ENCODE data around the gene GAGE13. TPM values are rescaled to one million over a fixed set of nuclear protein-coding genes. Genes with fewer than 3 reads are reported as not detected.
A peak's percentile ranks its signal among the peaks of the same experiment; 100 is the strongest.

GAGE13 gene
- total and polyA plus RNA-seq, 9 of the 15 experiments (the other 6 are each of a cell fraction or from before 2014, with no cell fraction given), result 31.6 to 506 (median 154) TPM

GRCh38 chrX:49282647-49283011 lies 48.8 kb upstream of the GAGE13 start (continued):
- TF ChIP-seq PRDM10 (IDR thresholded peaks at IDR 0.05; ENCODE audit: partially characterized antibody) (peak; percentile 49), ZNF197 (CRISPR knock-in tag; IDR thresholded peaks at IDR 0.05; ENCODE audit: low read depth) (no peak), BHLHE40 (IDR thresholded peaks at IDR 0.05; ENCODE audit: low read length) (0 out of 2 replicates have a peak, but pooled peaks have one; percentile 12), TAF1 (IDR thresholded peaks at IDR 0.05; ENCODE audit: control insufficient read depth, extremely low read depth, insufficient read depth, low read length, severe bottlenecking) (no peak), FOXK2 (conservative IDR thresholded peaks at IDR 0.05 in 1 of 2, IDR thresholded peaks at IDR 0.05 in 1 of 2; ENCODE audit: low read depth in 2 of 2) (0 out of 4 replicates have a peak, but pooled peaks of 1 of the 2 experiments have one; percentile 31), SETDB1 (IDR thresholded peaks at IDR 0.05; ENCODE audit: low read length) (no peak), RAD21 (CRISPR knock-in tag; conservative IDR thresholded peaks at IDR 0.05 in 1 of 2, IDR thresholded peaks at IDR 0.05 in 1 of 2) (peak; percentile 33 to 62), NCOA2 (IDR thresholded peaks at IDR 0.05; ENCODE audit: partially characterized antibody in 2 of 2) (no peak), TBP (optimal IDR thresholded peaks at IDR 0.05; ENCODE audit: low read depth, low read length) (peak; percentile 22), GATA2 (CRISPR knock-in tag; IDR thresholded peaks at IDR 0.05) (peak; percentile 70), ZC3H8 (IDR thresholded peaks at IDR 0.05) (no peak)
- TF ChIP-seq, protein P1, sequence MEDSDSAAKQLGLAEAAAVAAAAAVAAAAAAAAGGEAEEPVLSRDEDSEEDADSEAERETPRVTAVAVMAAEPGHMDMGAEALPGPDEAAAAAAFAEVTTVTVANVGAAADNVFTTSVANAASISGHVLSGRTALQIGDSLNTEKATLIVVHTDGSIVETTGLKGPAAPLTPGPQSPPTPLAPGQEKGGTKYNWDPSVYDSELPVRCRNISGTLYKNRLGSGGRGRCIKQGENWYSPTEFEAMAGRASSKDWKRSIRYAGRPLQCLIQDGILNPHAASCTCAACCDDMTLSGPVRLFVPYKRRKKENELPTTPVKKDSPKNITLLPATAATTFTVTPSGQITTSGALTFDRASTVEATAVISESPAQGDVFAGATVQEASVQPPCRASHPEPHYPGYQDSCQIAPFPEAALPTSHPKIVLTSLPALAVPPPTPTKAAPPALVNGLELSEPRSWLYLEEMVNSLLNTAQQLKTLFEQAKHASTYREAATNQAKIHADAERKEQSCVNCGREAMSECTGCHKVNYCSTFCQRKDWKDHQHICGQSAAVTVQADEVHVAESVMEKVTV (CRISPR knock-in tag; IDR thresholded peaks at IDR 0.05), result no peak
- TF ChIP-seq, protein P2, sequence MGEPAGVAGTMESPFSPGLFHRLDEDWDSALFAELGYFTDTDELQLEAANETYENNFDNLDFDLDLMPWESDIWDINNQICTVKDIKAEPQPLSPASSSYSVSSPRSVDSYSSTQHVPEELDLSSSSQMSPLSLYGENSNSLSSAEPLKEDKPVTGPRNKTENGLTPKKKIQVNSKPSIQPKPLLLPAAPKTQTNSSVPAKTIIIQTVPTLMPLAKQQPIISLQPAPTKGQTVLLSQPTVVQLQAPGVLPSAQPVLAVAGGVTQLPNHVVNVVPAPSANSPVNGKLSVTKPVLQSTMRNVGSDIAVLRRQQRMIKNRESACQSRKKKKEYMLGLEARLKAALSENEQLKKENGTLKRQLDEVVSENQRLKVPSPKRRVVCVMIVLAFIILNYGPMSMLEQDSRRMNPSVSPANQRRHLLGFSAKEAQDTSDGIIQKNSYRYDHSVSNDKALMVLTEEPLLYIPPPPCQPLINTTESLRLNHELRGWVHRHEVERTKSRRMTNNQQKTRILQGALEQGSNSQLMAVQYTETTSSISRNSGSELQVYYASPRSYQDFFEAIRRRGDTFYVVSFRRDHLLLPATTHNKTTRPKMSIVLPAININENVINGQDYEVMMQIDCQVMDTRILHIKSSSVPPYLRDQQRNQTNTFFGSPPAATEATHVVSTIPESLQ (CRISPR knock-in tag; IDR thresholded peaks at IDR 0.05), result no peak

All from K562 (cell line).